DND-41 (cell line): ENCODE data around the gene STEAP3.

Experiments
- CTCF ChIP-seq: IDR thresholded peaks from 2 replicates; pipeline ENCODE4 v1.5.1; 2012; ENCODE audit warnings: borderline replicate concordance, low read length, moderate library complexity, mild to moderate bottlenecking; ENCODE audit not compliant: poor library complexity, severe bottlenecking; ENCODE audit errors: extremely low read depth
- EZH2 ChIP-seq: IDR thresholded peaks from 3 replicates; pipeline ENCODE4 v1.6.1; 2012; ENCODE audit warnings: borderline replicate concordance, low read depth, mild to moderate bottlenecking, moderate library complexity, low read length, inconsistent platforms; ENCODE audit not compliant: severe bottlenecking

- no peak for TF ChIP-seq EZH2
- no peak for TF ChIP-seq CTCF
These were observed 83.9 kb downstream of the STEAP3 start for GRCh38 chr2:119307419-119308140.
